GM23338 (cell line): ENCODE measurements around the gene ZDHHC23. TPM values are rescaled to one million over a fixed set of nuclear protein-coding genes. Genes with fewer than 3 reads are reported as not detected.

Experiments used
- ATAC-seq: fragments of 200-7000 bp; cut with Tn5 transposase; 3 replicates; pipeline ENCODE4 v1.9.1; 2020
- DNase-seq: peaks from one replicate; pipeline ENCODE4 v3.0.0-alpha.2; 2015; ENCODE audit warnings: low spot score
- H2AFZ ChIP-seq: fragments of 200-600 bp; sonication (generic); 2 replicates; pipeline ENCODE4 v1.8.0; 2016; ENCODE audit warnings: antibody characterized with exemption, mild to moderate bottlenecking, moderate library complexity
- H3F3A ChIP-seq: fragments of 200-600 bp; sonication (generic); replicated peaks from 2 replicates; pipeline ENCODE4 v1.8.0; 2017; ENCODE audit warnings: antibody characterized with exemption, mixed run types, low read depth
- H3K27ac ChIP-seq: fragments of 200-600 bp; sonication (generic); 2 replicates; pipeline ENCODE4 v1.6.1; 2016; ENCODE audit warnings: low read depth
- H3K27me3 ChIP-seq: fragments of 200-600 bp; sonication (generic); 2 replicates; pipeline ENCODE4 v1.8.0; 2016; ENCODE audit warnings: mild to moderate bottlenecking, mixed run types, moderate library complexity; ENCODE audit not compliant: insufficient read depth
- H3K36me3 ChIP-seq: fragments of 200-600 bp; sonication (generic); 2 replicates; pipeline ENCODE4 v1.8.0; 2016; ENCODE audit warnings: mild to moderate bottlenecking; ENCODE audit not compliant: insufficient read depth
- H3K4me1 ChIP-seq: fragments of 200-600 bp; sonication (generic); 2 replicates; pipeline ENCODE4 v1.8.0; 2016; ENCODE audit warnings: mild to moderate bottlenecking, moderate library complexity; ENCODE audit not compliant: insufficient read depth
- H3K4me2 ChIP-seq: fragments of 200-600 bp; sonication (generic); 2 replicates; pipeline ENCODE4 v1.7.1; 2017; ENCODE audit warnings: mixed run types
- H3K4me3 ChIP-seq: fragments of 200-600 bp; sonication (generic); 2 replicates; pipeline ENCODE4 v1.6.1; 2016; ENCODE audit warnings: mixed run types
- H3K79me2 ChIP-seq: fragments of 200-600 bp; sonication (generic); replicated peaks from 2 replicates; pipeline ENCODE4 v1.8.0; 2017; ENCODE audit warnings: mild to moderate bottlenecking; ENCODE audit not compliant: insufficient read depth
- H3K9me2 ChIP-seq: fragments of 200-600 bp; sonication (generic); 2 replicates; pipeline ENCODE4 v1.8.0; 2017; ENCODE audit not compliant: insufficient read depth
- H4K20me1 ChIP-seq: fragments of 200-600 bp; sonication (generic); replicated peaks from 2 replicates; pipeline ENCODE4 v1.8.0; 2017; ENCODE audit warnings: mild to moderate bottlenecking; ENCODE audit not compliant: insufficient read depth
- H3K27ac Mint-ChIP-seq: 2 replicates; pipeline ENCODE4 v1.8.0; 2020; ENCODE audit warnings: inconsistent platforms, mild to moderate bottlenecking, moderate library complexity, mixed read lengths
- H3K27me3 Mint-ChIP-seq: 3 replicates; pipeline ENCODE4 v1.8.0; 2022; ENCODE audit warnings: low read depth, mild to moderate bottlenecking, moderate library complexity, mixed read lengths, inconsistent platforms; ENCODE audit not compliant: insufficient read depth, poor library complexity
- H3K36me3 Mint-ChIP-seq: 3 replicates; pipeline ENCODE4 v1.8.0; 2021; ENCODE audit warnings: low read depth, mild to moderate bottlenecking, inconsistent platforms, moderate library complexity, mixed read lengths
- H3K4me1 Mint-ChIP-seq: 3 replicates; pipeline ENCODE4 v1.8.0; 2020; ENCODE audit warnings: mild to moderate bottlenecking, inconsistent platforms, mixed read lengths
- H3K4me3 Mint-ChIP-seq: 3 replicates; pipeline ENCODE4 v1.8.0; 2021; ENCODE audit warnings: moderate library complexity, mild to moderate bottlenecking, inconsistent platforms, mixed read lengths
- H3K9me3 Mint-ChIP-seq: 3 replicates; pipeline ENCODE4 v1.8.0; 2020; ENCODE audit warnings: moderate library complexity, mild to moderate bottlenecking, inconsistent platforms, mixed read lengths
- CREB1 ChIP-seq: fragments of 250-450 bp; sonication (Bioruptor Pico); IDR thresholded peaks from 2 replicates; pipeline ENCODE4 v1.5.0; 2020; ENCODE audit warnings: low read depth, mild to moderate bottlenecking, moderate library complexity
- EZH2 ChIP-seq: fragments of 200-600 bp; sonication (generic); IDR thresholded peaks from one replicate; pipeline ENCODE4 v1.8.0; 2017; ENCODE audit warnings: antibody characterized with exemption, mild to moderate bottlenecking, low read depth; ENCODE audit not compliant: unreplicated experiment
- EZH2phosphoT487 ChIP-seq: fragments of 200-600 bp; sonication (generic); IDR thresholded peaks from one replicate; pipeline ENCODE4 v1.8.1; 2018; ENCODE audit warnings: antibody characterized with exemption; ENCODE audit not compliant: unreplicated experiment
- JUNB ChIP-seq: IDR thresholded peaks from one replicate; pipeline ENCODE4 v1.6.1; 2016; ENCODE audit warnings: antibody characterized with exemption; ENCODE audit not compliant: unreplicated experiment
- NANOG ChIP-seq: IDR thresholded peaks from 2 replicates; pipeline ENCODE4 v1.6.1; 2016; ENCODE audit warnings: antibody characterized with exemption, borderline replicate concordance
- POLR2AphosphoS5 ChIP-seq: IDR thresholded peaks from 2 replicates; pipeline ENCODE4 v1.6.1; 2016; ENCODE audit warnings: antibody characterized with exemption, low read depth
- STAT1 ChIP-seq: IDR thresholded peaks from one replicate; pipeline ENCODE4 v1.6.1; 2016; ENCODE audit warnings: antibody characterized with exemption; ENCODE audit not compliant: unreplicated experiment
- ZNF114 ChIP-seq: fragments of 250-450 bp; sonication (Bioruptor Pico); IDR thresholded peaks from 2 replicates; pipeline ENCODE4 v1.5.0; 2020; ENCODE audit warnings: mild to moderate bottlenecking, moderate library complexity
- ZNF331 ChIP-seq: fragments of 250-450 bp; sonication (Bioruptor Pico); IDR thresholded peaks from 2 replicates; pipeline ENCODE4 v1.5.0; 2020; ENCODE audit warnings: low read depth, mild to moderate bottlenecking, moderate library complexity
- polyA plus RNA-seq: library from polyadenylated mRNA; unstranded; fragments of >200 nt; fragmentation: Nextera tagmentation; extraction: Ambion mirVana; gene quantifications from 2 replicates; pipeline ENCODE4 v1.2.1, GENCODE V29; 2016
- total RNA-seq: library from RNA; depleted of rRNA; stranded (reverse); fragments of >200 nt; shearing (Covaris generic); gene quantifications from 2 replicates; pipeline ENCODE4 v1.2.3, GENCODE V29; 2014
- TF ChIP-seq, protein P1 (sequence below): fragments of 250-450 bp; sonication (Bioruptor Pico); IDR thresholded peaks from 2 replicates; pipeline ENCODE4 v1.5.0; 2020; ENCODE audit warnings: mild to moderate bottlenecking, moderate library complexity
- TF ChIP-seq, protein P2 (sequence below), 2 experiments: fragments of 200-600 bp in 1 of 2; sonication (generic) in 1 of 2; conservative IDR thresholded peaks; 2 replicates each; pipeline versions ENCODE4 v1.5.1 to v1.6.1; 2016 to 2017; ENCODE audit warnings: antibody characterized with exemption in 2 of 2, low read depth in 2 of 2, mild to moderate bottlenecking in 2 of 2, moderate library complexity in 1 of 2
- TF ChIP-seq, protein P3 (sequence below): IDR thresholded peaks from 2 replicates; pipeline ENCODE4 v1.6.1; 2016; ENCODE audit warnings: antibody characterized with exemption

Gene ZDHHC23
- total and polyA plus RNA-seq, 2 experiments from 2014 or later: 3.5 to 14.5 TPM

DNA sequence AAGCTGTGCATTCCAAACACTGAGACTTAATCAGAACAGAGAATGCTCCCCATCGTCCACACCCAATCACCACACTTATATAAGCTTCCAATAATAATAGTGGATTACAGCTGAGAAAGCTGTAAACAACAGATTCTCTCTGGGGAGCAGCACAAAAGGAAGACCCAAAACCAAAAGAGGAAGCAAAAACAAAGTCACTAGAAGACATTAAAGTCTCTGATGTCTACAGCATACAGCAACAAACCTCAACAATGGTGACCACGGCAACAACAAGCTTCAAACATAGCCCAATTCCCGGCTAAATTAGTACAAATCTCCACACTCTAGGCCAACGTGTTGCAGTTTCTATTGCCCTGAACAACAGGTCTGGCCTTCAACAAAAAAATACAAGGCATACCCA lies 37.7 kb downstream of the ZDHHC23 start (continued):
- TF ChIP-seq, protein P1, sequence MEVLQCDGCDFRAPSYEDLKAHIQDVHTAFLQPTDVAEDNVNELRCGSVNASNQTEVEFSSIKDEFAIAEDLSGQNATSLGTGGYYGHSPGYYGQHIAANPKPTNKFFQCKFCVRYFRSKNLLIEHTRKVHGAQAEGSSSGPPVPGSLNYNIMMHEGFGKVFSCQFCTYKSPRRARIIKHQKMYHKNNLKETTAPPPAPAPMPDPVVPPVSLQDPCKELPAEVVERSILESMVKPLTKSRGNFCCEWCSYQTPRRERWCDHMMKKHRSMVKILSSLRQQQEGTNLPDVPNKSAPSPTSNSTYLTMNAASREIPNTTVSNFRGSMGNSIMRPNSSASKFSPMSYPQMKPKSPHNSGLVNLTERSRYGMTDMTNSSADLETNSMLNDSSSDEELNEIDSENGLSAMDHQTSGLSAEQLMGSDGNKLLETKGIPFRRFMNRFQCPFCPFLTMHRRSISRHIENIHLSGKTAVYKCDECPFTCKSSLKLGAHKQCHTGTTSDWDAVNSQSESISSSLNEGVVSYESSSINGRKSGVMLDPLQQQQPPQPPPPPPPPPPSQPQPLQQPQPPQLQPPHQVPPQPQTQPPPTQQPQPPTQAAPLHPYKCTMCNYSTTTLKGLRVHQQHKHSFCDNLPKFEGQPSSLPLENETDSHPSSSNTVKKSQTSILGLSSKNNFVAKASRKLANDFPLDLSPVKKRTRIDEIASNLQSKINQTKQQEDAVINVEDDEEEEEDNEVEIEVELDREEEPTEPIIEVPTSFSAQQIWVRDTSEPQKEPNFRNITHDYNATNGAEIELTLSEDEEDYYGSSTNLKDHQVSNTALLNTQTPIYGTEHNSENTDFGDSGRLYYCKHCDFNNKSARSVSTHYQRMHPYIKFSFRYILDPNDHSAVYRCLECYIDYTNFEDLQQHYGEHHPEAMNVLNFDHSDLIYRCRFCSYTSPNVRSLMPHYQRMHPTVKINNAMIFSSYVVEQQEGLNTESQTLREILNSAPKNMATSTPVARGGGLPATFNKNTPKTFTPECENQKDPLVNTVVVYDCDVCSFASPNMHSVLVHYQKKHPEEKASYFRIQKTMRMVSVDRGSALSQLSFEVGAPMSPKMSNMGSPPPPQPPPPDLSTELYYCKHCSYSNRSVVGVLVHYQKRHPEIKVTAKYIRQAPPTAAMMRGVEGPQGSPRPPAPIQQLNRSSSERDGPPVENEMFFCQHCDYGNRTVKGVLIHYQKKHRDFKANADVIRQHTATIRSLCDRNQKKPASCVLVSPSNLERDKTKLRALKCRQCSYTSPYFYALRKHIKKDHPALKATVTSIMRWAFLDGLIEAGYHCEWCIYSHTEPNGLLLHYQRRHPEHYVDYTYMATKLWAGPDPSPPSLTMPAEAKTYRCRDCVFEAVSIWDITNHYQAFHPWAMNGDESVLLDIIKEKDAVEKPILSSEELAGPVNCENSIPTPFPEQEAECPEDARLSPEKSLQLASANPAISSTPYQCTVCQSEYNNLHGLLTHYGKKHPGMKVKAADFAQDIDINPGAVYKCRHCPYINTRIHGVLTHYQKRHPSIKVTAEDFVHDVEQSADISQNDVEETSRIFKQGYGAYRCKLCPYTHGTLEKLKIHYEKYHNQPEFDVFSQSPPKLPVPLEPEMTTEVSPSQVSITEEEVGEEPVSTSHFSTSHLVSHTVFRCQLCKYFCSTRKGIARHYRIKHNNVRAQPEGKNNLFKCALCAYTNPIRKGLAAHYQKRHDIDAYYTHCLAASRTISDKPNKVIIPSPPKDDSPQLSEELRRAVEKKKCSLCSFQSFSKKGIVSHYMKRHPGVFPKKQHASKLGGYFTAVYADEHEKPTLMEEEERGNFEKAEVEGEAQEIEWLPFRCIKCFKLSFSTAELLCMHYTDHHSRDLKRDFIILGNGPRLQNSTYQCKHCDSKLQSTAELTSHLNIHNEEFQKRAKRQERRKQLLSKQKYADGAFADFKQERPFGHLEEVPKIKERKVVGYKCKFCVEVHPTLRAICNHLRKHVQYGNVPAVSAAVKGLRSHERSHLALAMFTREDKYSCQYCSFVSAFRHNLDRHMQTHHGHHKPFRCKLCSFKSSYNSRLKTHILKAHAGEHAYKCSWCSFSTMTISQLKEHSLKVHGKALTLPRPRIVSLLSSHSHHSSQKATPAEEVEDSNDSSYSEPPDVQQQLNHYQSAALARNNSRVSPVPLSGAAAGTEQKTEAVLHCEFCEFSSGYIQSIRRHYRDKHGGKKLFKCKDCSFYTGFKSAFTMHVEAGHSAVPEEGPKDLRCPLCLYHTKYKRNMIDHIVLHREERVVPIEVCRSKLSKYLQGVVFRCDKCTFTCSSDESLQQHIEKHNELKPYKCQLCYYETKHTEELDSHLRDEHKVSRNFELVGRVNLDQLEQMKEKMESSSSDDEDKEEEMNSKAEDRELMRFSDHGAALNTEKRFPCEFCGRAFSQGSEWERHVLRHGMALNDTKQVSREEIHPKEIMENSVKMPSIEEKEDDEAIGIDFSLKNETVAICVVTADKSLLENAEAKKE: no peak
- TF ChIP-seq CREB1 (no peak), STAT1 (no peak), NANOG (no peak), EZH2 (no peak), EZH2phosphoT487 (no peak), ZNF331 (CRISPR knock-in tag) (no peak)
- TF ChIP-seq, protein P2, sequence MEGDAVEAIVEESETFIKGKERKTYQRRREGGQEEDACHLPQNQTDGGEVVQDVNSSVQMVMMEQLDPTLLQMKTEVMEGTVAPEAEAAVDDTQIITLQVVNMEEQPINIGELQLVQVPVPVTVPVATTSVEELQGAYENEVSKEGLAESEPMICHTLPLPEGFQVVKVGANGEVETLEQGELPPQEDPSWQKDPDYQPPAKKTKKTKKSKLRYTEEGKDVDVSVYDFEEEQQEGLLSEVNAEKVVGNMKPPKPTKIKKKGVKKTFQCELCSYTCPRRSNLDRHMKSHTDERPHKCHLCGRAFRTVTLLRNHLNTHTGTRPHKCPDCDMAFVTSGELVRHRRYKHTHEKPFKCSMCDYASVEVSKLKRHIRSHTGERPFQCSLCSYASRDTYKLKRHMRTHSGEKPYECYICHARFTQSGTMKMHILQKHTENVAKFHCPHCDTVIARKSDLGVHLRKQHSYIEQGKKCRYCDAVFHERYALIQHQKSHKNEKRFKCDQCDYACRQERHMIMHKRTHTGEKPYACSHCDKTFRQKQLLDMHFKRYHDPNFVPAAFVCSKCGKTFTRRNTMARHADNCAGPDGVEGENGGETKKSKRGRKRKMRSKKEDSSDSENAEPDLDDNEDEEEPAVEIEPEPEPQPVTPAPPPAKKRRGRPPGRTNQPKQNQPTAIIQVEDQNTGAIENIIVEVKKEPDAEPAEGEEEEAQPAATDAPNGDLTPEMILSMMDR (conservative IDR thresholded peaks at IDR 0.05; ENCODE audit: low read depth in 2 of 2): no peak

DNA sequence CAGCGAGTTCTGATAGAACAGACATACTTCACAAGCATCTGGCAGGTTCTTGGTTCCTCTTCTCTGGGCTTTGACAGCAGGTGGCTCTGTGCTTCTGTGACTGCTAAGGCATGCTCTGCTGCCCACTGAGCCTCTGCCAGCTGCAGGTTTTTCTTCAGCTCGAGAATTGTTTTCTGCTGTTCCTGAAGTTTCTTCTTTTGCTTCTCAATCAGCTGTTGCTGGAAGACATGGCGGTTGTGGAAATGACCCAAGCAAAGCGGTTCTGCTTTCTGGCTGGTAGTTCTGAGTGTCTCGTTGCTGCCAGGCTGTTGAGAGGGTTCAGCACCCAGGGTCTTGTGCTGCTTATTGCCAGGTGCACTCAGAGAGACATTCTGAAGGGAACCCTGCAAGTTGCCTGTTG lies 57.7 kb downstream of the ZDHHC23 start:
- no peak overlapping the region for H3K27ac ChIP-seq
- H3K4me3 Mint-ChIP-seq: no peak overlapping the region
- H3K9me2 ChIP-seq: no peaks in the 10 kb centered on the region
- no peaks in the 10 kb centered on the region for H3K27me3 ChIP-seq
- H3K4me2 ChIP-seq: no peak overlapping the region
- no peak overlapping the region for H2AFZ ChIP-seq
- no peaks in the 10 kb centered on the region for H3K79me2 ChIP-seq
- H3K27me3 Mint-ChIP-seq: no peaks in the 10 kb centered on the region
- H3K4me1 ChIP-seq: no peaks in the 10 kb centered on the region
- H3K27ac Mint-ChIP-seq: no peak overlapping the region
- peaks cover 6% of the 10 kb centered on the region; the same call in 2 of the 3 replicates for H3K9me3 Mint-ChIP-seq
- no peaks in the 10 kb centered on the region for H3K36me3 ChIP-seq
- no peaks in the 10 kb centered on the region for H3F3A ChIP-seq
- DNase-seq (no peak), ATAC-seq (no peak)
- no peaks in the 10 kb centered on the region for H4K20me1 ChIP-seq
- peaks cover 4% of the 10 kb centered on the region; the same call in 1 of the 3 replicates for H3K36me3 Mint-ChIP-seq
- H3K4me3 ChIP-seq: no peak overlapping the region
- H3K4me1 Mint-ChIP-seq: no peaks in the 10 kb centered on the region
- TF ChIP-seq CREB1 (no peak), ZNF114 (no peak), POLR2AphosphoS5 (no peak), NANOG (no peak), STAT1 (no peak), JUNB (no peak), ZNF331 (CRISPR knock-in tag) (no peak)
- TF ChIP-seq, protein P2 (conservative IDR thresholded peaks at IDR 0.05; ENCODE audit: low read depth in 2 of 2): no peak
- TF ChIP-seq, protein P3, sequence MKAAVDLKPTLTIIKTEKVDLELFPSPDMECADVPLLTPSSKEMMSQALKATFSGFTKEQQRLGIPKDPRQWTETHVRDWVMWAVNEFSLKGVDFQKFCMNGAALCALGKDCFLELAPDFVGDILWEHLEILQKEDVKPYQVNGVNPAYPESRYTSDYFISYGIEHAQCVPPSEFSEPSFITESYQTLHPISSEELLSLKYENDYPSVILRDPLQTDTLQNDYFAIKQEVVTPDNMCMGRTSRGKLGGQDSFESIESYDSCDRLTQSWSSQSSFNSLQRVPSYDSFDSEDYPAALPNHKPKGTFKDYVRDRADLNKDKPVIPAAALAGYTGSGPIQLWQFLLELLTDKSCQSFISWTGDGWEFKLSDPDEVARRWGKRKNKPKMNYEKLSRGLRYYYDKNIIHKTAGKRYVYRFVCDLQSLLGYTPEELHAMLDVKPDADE: no peak
